HG02642 (cell line): ENCODE measurements around the gene WDR82.

Experiments used
- ATAC-seq: cut with Tn5 transposase; IDR thresholded peaks from one replicate; pipeline ENCODE4 v1.9.1; 2021; ENCODE audit warnings: mild to moderate bottlenecking; ENCODE audit not compliant: unreplicated experiment, poor library complexity

Gene WDR82, protein sequence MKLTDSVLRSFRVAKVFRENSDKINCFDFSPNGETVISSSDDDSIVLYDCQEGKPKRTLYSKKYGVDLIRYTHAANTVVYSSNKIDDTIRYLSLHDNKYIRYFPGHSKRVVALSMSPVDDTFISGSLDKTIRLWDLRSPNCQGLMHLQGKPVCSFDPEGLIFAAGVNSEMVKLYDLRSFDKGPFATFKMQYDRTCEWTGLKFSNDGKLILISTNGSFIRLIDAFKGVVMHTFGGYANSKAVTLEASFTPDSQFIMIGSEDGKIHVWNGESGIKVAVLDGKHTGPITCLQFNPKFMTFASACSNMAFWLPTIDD

DNA sequence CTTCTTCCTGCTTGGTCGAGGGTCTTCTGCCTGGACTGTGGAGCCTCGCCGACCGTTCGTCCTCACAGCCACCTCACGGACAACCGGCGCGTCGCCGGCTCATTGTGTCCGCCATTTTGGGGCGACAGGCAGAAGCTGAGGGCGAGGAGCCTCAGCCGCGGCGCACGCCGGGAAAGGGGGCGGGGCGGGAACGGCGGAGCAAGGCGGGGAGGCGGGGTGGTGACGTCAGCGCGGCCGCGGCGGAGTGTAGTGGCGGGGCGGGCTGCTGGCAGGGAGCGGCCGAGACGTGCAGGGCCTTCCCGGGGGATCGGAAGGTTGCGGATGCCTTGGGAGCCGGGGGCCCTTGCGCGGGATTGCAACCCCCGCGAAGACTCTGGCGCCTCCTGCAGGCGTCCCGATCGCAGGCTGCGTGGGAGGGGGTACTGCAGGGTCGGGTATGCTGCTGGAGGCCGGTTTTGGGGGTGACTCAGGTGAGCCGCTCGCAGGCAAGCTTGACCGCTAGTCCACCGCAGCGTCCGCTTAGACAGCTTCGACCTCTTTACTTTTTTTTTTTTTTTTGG lies at the start of gene WDR82:
Gene WDR82 (minus strand): TSS at position 140 of the 560 bp plus-strand sequence. CDS start 288 bp downstream, outside the sequence.
- ATAC-seq: peak; percentile 92

DNA sequence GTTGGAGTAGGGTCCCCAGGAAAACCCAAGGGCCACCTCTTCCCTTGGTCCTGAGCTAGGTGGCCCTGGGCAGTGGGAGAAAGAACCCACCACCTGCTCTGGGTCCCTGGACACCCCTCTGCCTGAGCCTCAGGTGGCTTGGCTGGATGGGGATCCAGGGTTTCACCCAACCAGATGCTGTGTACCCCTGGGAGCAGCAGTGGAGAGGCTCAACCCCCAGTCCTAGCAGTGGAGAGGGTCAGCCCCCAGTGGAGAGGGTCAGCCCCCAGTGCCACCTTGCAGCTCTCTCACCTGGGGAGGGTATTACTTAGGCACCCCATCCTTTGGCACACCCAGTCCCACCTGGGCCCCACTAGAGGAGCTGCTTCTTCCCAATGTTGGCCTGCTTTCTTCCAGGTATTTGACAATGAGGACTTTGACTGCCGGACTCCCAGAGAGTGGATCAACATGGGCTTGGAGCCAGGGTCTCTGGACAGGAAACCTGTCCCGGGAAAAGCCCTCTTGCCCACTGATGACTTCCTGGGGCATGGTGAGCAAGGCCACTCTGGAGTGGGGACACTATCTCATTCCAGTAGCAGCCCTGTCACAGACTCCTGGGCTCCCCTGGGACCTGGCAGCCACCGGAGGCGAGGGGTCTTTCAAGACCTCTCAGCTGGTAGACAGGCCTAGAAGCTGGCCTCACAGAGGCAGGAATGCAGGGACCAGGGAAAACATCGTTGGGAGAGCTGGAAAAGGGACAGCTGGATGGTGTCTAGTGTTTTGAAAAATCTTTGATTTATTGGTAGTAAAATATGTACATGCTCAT lies 49.2 kb upstream of the WDR82 start:
- no peak for ATAC-seq

DNA sequence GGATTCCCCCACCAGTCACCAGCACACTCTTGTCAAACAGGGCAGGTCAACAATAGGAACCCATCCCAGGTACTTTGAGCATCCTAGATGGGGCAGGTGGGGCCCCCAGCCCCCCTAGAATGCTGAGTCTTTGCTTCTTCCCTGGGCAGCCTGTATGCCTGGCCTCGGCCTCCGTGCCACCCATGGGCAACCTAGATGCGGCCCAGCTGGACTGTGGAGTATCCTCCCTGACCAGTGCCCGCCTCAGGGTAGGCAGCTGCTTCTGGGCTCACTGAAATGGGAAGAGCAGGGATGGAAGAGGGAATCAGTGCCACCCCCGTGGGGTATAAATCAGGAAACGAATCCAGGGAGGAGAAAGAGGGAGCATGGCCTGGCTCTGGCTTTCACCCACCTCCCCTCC lies 48.5 kb upstream of the WDR82 start:
- no peak for ATAC-seq

DNA sequence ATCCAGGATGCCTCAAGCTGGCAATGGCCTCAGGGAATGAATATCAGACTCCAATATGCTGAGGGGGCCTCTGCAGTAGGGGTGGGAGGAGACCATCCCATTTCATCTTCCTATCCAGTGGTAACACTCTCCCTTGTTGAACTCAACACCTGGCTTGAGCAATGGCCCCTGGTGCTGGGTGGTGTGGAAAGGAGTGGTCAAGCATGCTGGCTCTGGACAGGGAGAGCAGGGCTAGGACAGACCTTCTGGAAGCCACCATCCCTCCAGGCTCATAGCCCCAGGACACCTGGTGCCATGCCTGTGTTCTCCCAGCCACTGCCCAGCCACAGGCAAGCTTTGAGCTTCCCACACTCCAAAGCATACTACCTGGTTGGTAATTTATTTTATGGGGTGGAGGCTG lies 47.2 kb upstream of the WDR82 start:
- ATAC-seq: no peak

DNA sequence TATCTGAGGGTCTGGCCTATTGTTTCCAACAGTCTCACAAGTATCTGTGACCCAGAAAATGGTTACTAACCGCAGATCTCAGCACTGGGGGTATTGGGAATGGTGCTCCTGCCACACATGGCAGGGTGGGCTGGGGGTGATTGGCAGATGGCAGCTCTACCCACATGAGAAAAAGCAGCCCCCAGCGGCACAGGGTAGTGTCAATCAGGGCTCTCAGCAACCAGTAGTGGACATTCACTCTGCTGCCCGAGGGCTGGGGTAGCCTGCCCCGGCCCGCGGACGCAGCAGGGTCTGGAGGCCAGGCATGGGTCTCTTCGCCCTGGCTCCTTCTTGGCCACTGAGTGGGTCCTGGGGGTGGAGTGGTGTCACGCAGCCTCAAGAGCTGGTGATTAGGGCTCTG lies 46.2 kb upstream of the WDR82 start:
- ATAC-seq: no peak

DNA sequence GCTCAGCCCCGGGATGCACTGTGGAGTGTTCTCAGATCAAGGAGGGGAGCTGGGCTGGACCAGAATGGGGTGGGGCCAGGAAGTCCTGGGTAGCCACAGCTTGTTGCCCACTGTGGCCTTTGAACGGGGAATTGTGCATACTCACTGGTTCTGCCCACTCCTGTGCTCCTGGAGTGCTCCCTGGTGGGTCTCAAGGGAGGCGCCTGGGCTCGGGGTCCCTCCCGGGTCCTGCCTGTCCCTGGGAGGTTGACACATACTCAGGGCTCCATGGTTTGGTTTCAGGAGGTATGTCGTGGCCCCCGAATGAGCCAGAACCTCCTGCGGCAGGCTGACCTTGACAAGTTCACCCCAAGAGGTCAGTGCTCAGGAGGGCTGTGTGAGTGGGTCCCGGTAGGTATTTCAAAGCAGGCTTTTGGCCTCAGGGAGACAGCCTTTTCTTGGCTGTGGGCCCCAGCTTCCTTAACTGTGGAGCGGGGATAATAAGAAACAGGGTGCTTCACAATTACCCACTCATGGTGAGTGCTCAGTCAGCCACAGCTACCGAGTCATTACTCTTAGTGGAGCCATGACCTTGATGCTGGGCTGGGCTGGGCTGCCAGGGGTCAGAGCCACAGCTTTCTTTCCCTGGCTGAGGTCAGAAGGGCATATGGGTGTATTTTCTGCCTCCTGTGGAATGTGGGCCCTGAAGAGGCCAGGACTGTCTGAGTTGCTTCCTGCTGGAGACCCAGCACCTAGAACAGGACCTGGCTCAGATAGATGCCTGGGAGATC lies 45.3 kb upstream of the WDR82 start:
- no peak for ATAC-seq

DNA sequence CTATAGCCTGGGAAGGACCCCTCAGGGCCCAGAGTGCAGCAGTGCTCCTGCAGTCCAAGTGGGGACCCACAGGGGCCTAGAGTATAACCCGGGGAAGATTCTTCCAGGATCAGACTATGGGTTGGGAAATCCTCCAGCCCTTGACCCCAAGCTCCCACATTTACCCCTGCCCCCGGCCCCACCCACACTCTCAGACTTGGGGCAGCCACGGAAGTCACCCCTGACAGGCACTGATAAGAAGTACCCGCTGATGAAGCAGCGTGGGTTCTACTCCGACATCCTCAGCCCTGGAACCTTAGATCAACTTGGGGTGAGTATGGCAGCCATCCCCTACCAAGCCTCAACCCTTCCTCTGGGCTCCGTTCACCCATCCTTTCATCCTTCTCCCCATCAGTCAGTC lies 44.0 kb upstream of the WDR82 start:
- ATAC-seq: no peak

DNA sequence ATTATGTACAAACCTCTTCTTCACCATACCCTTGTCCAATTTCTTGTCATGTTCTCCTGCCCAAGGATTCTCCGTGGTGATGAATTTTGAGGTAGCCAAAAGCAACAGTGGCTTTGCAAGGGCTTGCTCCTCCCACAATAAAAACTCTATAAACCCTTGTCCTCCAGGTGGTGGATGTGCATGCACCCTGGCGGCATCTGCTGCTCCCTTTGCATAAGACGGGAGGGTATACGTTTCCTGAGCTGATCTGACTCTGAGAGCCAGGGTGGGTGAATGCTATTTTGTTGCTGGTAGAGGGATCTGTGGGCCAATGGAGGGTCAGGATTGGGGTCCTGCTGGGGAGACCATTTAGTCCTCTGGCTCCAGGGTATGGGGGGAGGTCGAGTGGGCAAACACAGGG lies 43.0 kb upstream of the WDR82 start:
- ATAC-seq: no peak

DNA sequence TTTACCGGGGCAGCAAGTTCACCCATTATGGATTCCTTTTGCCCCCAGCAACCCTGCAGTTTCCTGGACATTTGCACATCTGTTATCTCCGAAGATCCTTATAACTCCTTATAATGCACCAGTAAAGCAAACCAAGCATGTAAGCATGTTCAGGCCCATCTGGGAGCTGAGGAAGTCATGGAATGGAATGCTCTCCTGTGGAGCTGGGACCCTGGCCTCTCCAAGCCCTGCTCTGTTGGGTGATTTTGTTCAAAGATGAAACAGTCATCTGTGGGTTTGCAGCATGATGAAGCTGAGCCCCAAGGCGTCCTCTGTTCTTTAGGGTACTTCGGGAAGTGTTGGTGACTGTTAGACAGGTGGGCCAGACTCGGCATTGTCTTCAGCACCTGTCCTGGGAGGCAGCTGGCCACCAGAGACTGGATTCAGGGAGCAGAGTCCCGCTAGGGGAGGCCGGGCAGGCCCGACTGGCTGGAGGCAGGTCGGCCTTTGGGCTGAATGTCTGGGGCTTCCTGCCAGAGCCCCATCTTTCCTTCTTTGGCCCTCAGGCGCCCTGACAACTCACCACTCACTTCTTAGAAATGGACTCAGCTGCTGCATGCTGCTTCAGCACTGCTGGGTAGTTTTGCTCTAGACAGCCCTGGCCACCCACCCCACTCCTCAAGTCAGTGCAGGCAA lies 41.6 kb upstream of the WDR82 start:
- no peak for ATAC-seq

DNA sequence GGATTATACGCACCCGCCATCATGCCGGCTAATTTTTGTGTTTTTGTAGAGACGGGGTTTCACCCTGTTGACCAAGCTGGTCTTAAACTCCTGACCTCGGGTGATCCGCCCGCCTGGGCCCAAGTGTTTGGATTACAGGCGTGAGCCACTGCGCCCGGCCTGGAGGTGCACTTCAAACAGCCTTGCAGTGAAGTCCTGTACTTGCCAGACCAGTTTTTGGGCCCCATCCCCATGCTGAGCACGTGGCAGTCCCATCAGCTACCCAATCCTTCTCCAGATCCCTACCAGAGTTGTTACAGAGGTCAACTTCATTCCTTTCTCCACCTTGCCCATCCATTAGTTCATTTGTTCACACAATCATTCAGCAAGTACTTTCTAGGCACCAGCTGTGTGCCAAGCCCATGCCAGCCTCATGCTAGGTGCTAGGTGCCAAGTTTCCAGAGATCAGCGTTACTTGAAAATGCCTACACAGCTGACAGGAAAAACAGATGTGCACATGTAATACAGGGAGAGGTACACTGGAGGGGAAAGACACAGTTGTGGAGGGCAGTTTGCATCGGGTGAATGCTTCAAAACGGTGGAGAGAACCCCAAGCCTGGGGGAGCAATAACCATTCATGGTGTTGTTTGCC lies 39.9 kb upstream of the WDR82 start:
- ATAC-seq: no peak

DNA sequence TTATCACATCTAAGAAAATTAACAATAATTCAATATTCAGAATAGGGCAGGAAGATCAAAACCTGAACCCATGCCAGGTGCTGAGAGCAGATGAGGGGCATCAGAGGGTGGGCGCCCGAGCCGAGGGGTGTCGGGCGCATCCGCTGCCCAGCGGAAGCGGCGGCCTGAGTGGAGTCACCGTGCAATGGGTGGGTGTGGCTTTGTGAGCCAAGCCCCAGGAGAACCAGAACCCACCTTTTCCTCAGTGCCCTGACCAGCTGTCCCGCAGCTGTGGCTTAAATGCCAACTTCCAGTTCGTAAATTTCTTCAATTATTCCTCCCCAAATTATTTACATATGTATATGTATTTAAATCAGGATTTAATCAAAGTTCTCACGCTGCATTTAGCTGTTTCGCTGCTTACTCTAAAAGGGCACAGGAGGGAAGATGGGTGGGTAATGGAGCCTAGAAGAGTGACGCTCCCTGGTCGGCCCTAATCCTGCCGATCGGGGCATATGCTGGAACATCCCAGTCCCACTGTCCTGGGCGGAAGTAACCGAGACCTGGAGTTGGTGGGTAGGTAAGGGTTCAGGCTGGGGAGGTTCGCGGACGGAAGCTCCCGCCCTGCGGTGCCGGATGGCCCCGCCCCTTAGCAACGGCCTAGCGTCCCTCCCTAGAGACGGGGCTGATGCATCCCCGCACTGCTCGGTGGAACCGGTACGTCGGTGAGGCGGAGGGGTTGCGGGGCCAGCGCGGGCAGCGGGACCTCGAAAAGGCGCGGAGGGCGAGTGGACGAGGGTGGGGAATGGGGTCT lies 39.0 kb upstream of the WDR82 start:
- ATAC-seq: no peak

DNA sequence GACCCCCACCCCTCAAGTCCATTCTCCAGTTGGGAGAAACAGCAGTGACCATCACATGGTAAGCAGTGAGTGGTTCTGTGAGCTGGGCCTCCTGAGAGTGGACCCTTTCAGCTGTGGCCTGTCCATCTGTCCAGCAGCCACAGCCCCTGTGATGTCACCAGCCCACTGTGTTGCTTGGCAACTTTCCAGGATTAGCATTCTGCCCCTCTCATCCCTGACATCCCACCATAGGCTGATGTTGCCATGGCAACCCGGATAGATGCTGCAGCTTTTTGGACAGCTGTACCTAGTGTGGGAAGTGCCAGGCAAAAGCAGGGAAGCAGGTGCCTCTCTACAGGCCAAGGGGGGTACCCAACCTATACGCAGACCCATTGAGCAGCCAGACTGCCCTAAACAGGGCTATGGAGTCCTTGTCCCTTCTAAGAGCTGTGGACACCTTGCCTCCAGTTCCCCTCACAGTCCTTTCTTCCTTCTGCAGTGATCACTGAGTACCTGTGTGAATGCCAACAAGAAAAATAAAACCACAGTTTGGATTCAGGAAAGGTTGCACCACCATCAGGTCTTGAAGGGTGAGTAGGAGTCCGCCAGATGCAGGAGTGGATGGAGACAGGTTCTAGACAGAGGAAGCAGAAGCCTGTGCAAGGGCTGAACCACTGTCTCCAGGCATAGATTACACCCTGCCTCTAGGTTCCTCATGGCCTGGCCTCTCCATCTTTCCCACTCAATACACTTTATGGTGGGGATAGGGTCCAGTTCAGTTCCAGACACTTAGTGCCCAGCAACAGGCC lies 37.7 kb upstream of the WDR82 start, which contains the start of gene DNAH1:
Gene DNAH1 (plus strand): TSS at position 343 of the 788 bp plus-strand sequence. CDS start 6,124 bp downstream, outside the sequence.
- ATAC-seq: no peak

DNA sequence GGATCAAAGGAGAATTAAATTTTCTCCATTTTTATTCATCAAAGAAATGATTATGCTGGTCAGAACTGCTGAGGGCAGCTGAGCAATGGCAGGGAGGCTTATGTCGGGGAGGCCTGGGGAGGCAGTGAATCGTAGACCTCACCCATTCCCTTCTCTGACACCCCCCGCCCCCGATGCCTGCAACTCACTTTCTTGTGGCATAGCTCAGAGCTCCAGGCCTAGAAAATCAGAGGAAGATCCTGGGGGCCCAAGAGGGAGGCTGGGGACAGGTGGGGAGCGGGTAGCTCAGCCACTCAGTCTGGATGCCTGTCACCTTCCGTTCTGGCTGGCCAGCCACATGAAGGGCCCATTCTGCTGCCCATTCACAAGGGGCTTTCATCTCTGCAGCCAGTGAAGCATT lies 36.6 kb upstream of the WDR82 start:
- no peak for ATAC-seq

DNA sequence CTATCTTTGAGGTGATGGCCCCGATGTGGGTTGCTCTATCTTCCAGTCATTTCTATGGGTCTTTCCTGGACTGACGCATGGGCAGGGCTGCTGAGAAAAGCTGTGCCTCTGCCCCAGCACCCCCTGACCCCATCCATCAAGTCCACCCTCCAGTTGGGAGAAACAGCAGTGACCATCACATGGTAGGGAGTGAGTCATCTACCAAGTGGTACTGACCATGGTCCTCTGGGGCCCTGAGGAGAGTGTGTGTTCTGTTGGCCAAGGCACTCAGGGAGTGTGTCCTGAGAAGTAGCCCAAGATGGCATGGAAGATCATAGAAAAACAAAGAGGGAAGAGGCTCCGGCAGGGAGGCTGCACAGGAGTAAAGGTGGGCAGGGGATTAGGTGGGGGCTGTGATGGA lies 36.0 kb upstream of the WDR82 start:
- ATAC-seq: no peak

DNA sequence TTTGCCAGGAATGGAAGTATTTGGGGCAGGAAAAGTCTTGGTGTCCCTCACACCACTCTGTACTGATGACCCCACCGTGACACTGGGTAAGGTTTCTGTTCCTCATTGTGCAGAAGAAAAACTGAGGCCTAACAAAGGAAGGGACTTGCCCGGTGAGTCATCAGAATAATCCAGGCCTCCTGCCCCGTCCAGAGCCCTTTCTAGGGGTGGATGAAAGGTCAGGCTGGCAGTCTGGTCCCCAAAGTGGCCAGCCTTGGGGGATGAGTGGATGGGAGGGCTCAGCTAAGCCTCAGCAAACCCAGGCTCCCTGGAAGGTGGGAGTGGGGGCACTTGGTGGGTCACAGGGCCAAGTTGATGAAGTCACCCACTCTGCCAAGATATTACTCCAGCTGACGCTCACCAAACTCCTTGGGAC lies 35.3 kb upstream of the WDR82 start:
- ATAC-seq: peak; percentile 77

DNA sequence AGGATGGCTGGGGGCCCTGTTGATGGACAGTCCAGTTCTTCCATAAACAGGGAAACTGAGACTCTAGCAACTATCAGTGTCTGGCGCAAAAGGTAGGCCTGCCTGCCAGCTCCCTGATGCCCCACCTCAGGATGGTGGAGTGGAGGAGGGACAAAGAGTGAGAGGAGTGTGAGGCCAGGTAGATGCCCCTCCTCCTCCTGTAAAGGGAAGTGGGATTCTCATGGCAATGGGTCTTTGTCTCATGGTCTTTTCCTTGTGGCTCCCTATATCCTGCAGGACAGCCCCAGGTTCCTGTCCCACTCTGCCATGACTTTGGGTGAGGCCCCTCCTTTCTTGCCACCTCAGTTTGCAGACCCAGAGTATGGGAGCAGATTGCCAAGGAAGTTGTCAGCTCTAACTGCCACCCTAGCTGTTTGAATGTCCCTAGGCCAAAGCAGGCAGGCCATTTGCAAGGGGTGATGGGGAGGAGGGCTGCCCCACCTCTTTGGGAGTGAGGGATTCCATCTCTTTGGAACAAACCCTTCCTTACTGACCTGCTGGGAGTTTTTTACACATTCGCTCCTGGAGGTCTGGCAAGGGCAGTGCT lies 34.8 kb upstream of the WDR82 start:
- no peak for ATAC-seq

DNA sequence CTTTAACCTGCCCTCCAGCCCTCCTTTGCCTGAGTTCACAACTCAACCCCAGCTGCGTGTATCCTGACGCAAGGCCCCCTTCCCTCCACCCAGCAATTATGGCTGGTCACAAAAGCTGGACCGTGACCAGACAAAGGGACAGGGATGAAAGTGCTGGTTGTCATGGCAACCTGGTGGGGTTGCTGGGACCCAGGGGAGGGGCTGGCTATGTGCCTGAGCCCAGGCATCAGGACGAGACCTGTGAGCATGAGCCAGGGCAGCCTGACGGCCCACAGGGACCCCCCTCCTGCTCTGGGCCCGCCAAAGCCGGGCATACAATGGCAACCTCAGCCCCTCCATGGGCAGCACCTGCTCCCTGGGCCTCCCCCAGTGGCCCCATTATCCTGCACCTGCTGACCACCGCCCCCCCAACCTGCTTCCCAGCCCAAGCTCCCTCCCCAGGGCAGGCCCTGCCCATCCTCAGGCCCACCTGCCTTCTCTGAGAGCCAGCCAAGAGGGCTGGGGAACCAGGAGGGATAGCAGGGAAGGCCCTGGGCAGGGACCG lies 33.2 kb upstream of the WDR82 start:
- no peak for ATAC-seq
